ENCODE results near the gene ASCL5. TPM values are rescaled to one million over a fixed set of nuclear protein-coding genes. Genes with fewer than 3 reads are reported as not detected.
A peak's percentile ranks its signal among the peaks of the same experiment; 100 is the strongest.

ASCL5 gene
- total and polyA plus RNA-seq, 9 of the 15 experiments (the other 6 are each of a cell fraction or from before 2014, with no cell fraction given): 0.09 TPM; not detected in 8

- TF ChIP-seq ZHX1 (conservative IDR thresholded peaks at IDR 0.05; ENCODE audit: low read length) (0 out of 2 replicates have a peak, but pooled peaks have one; percentile 21), IFI16 (CRISPR knock-in tag; IDR thresholded peaks at IDR 0.05) (no peak), CREM (IDR thresholded peaks at IDR 0.05; ENCODE audit: low read depth) (peak; percentile 91), ZBTB12 (CRISPR knock-in tag; IDR thresholded peaks at IDR 0.05) (peak; percentile 30; the same call in 1 of the 2 replicates), ZNF785 (CRISPR knock-in tag; IDR thresholded peaks at IDR 0.05) (no peak), CXXC5 (CRISPR knock-in tag; IDR thresholded peaks at IDR 0.05) (0 out of 2 replicates have a peak, but pooled peaks have one; percentile 4), SRSF1 (IDR thresholded peaks at IDR 0.05; ENCODE audit: low read depth, low read length) (no peak), BRD9 (IDR thresholded peaks at IDR 0.05; ENCODE audit: low read depth, partially characterized antibody) (no peak), NONO (IDR thresholded peaks at IDR 0.05; ENCODE audit: low read depth in 2 of 2, low read length in 1 of 2) (peak in 1 of 2 experiments; percentile 58; a peak in 1 of 4 replicates), TBL1XR1 (IDR thresholded peaks at IDR 0.05; ENCODE audit: low read length in 2 of 2) (no peak), ZBTB1 (CRISPR knock-in tag; IDR thresholded peaks at IDR 0.05; ENCODE audit: borderline replicate concordance, low read depth) (peak; percentile 26; the same call in 1 of the 2 replicates), ESRRA (IDR thresholded peaks at IDR 0.05; ENCODE audit: borderline replicate concordance, low read depth) (0 out of 2 replicates have a peak, but pooled peaks have one; percentile 16), BCOR (IDR thresholded peaks at IDR 0.05) (peak; percentile 98), CTCFL (IDR thresholded peaks at IDR 0.05; ENCODE audit: borderline replicate concordance, insufficient read depth, low read depth, low read length, poor library complexity, severe bottlenecking) (peak; percentile 63), MNT (conservative IDR thresholded peaks at IDR 0.05) (0 out of 4 replicates have a peak, but pooled peaks of 1 of the 2 experiments have one; percentile 2), ZNF217 (CRISPR knock-in tag; IDR thresholded peaks at IDR 0.05) (0 out of 2 replicates have a peak, but pooled peaks have one; percentile 80), POLR2A (conservative IDR thresholded peaks at IDR 0.05) (0 out of 2 replicates have a peak, but pooled peaks have one; percentile 8), CBX1 (IDR thresholded peaks at IDR 0.05; ENCODE audit: low read depth) (0 out of 2 replicates have a peak, but pooled peaks have one; percentile 20)
Measured at GRCh38 chr1:201171063-201172036, 44.4 kb upstream of the ASCL5 start (continued).

All from K562 (cell line).